Osteocyte (in vitro differentiated cells): ENCODE measurements around the gene PGAM2. TPM values are rescaled to one million over a fixed set of nuclear protein-coding genes. Genes with fewer than 3 reads are reported as not detected.

Experiments
- DNase-seq: peaks from one replicate; pipeline ENCODE4 v3.0.0; 2021; ENCODE audit warnings: mixed read lengths; ENCODE audit not compliant: unreplicated experiment; ENCODE audit errors: extremely low spot score
- H3K27ac Mint-ChIP-seq: one replicate; pipeline ENCODE4 v1.8.0; 2021; ENCODE audit warnings: mild to moderate bottlenecking, mixed read lengths; ENCODE audit not compliant: unreplicated experiment
- H3K27me3 Mint-ChIP-seq: one replicate; pipeline ENCODE4 v1.8.0; 2021; ENCODE audit warnings: mixed read lengths; ENCODE audit not compliant: unreplicated experiment
- H3K36me3 Mint-ChIP-seq: one replicate; pipeline ENCODE4 v1.8.0; 2021; ENCODE audit warnings: mixed read lengths; ENCODE audit not compliant: unreplicated experiment
- H3K4me1 Mint-ChIP-seq: one replicate; pipeline ENCODE4 v1.8.0; 2021; ENCODE audit warnings: mixed read lengths; ENCODE audit not compliant: unreplicated experiment
- H3K4me3 Mint-ChIP-seq: one replicate; pipeline ENCODE4 v1.8.0; 2021; ENCODE audit warnings: mild to moderate bottlenecking, moderate library complexity, mixed read lengths; ENCODE audit not compliant: unreplicated experiment
- H3K9me3 Mint-ChIP-seq: one replicate; pipeline ENCODE4 v1.8.0; 2021; ENCODE audit warnings: mixed read lengths; ENCODE audit not compliant: unreplicated experiment
- CTCF ChIP-seq: fragments of 200-600 bp; sonication (generic); IDR thresholded peaks from 2 replicates; pipeline ENCODE4 v1.5.0; 2021; ENCODE audit warnings: antibody characterized with exemption, mild to moderate bottlenecking, moderate library complexity
- total RNA-seq: library from RNA; stranded (reverse); gene quantifications from 2 replicates; pipeline ENCODE4 v1.2.1, GENCODE V29; 2021

Gene PGAM2
- total RNA-seq, 1 donor from 2014 or later, result 0.97 TPM

GRCh38 chr7:44105832-44106231 is 40.5 kb upstream of the PGAM2 start:
- no peak for DNase-seq
- no peaks in the 10 kb centered on the region for H3K27me3 Mint-ChIP-seq

GRCh38 chr7:44104860-44105771 is 39.7 kb upstream of the PGAM2 start:
- no peak for TF ChIP-seq CTCF
- no peak for DNase-seq
- Mint-ChIP-seq H3K4me1 (peaks cover 66% of the 10 kb centered on the region), H3K36me3 (peaks cover 18% of the 10 kb centered on the region), H3K27ac (peak overlapping the region; percentile 87), H3K27me3 (no peaks in the 10 kb centered on the region), H3K4me3 (peak overlapping the region; percentile 86), H3K9me3 (no peaks in the 10 kb centered on the region)

More at GRCh38 chr7:44105832-44106231, 40.5 kb upstream of the PGAM2 start:
- Mint-ChIP-seq H3K4me3 (peak overlapping the region; percentile 86), H3K9me3 (no peaks in the 10 kb centered on the region), H3K36me3 (peaks cover 18% of the 10 kb centered on the region), H3K4me1 (peaks cover 59% of the 10 kb centered on the region), H3K27ac (peak overlapping the region; percentile 87)
- no peak for TF ChIP-seq CTCF

GRCh38 chr7:44103923-44104859 is 38.8 kb upstream of the PGAM2 start, which contains the start of gene AEBP1:
Gene AEBP1 (plus strand): TSS chr7:44104345. CDS start chr7:44104666, 321 bp downstream.
- peaks cover 18% of the 10 kb centered on the region for H3K36me3 Mint-ChIP-seq
- no peaks in the 10 kb centered on the region for H3K27me3 Mint-ChIP-seq
- H3K4me1 Mint-ChIP-seq, result peaks cover 74% of the 10 kb centered on the region
- TF ChIP-seq CTCF, result no peak
- no peaks in the 10 kb centered on the region for H3K9me3 Mint-ChIP-seq
- H3K27ac Mint-ChIP-seq, result peak within 1 kb of the TSS; percentile 96
- DNase-seq, result no peak
- peak within 1 kb of the TSS; percentile 86 for H3K4me3 Mint-ChIP-seq

GRCh38 chr7:44103566-44103922 is 38.2 kb upstream of the PGAM2 start:
- Mint-ChIP-seq H3K27ac (peak overlapping the region; percentile 96), H3K36me3 (peaks cover 15% of the 10 kb centered on the region), H3K4me1 (peaks cover 72% of the 10 kb centered on the region), H3K9me3 (no peaks in the 10 kb centered on the region), H3K27me3 (no peaks in the 10 kb centered on the region), H3K4me3 (peak overlapping the region; percentile 62)
- no peak for DNase-seq
- no peak for TF ChIP-seq CTCF
